Loucy (cell line): ENCODE measurements around the gene BOC.

ENCODE experiments used
- H2AFZ ChIP-seq: fragments of 200-600 bp; sonication (generic); 2 replicates; pipeline ENCODE4 v1.6.0; 2016; ENCODE audit warnings: antibody characterized with exemption, mild to moderate bottlenecking, low read length, moderate library complexity
- H3F3A ChIP-seq: fragments of 200-600 bp; 2 replicates; pipeline ENCODE4 v1.6.0; 2016; ENCODE audit warnings: antibody characterized with exemption, low read depth, mild to moderate bottlenecking
- H3K27me3 ChIP-seq: fragments of 200-600 bp; sonication (generic); 2 replicates; pipeline ENCODE4 v1.6.1; 2014; ENCODE audit warnings: low read length, mild to moderate bottlenecking; ENCODE audit not compliant: insufficient read depth, poor library complexity, severe bottlenecking
- H3K36me3 ChIP-seq: fragments of 200-600 bp; sonication (generic); 2 replicates; pipeline ENCODE4 v1.6.1; 2016; ENCODE audit warnings: low read length; ENCODE audit not compliant: insufficient read depth
- H3K4me1 ChIP-seq: fragments of 200-600 bp; sonication (generic); 2 replicates; pipeline ENCODE4 v1.5.1; 2014; ENCODE audit warnings: low read length, mild to moderate bottlenecking; ENCODE audit not compliant: insufficient read depth, poor library complexity, severe bottlenecking
- H3K4me2 ChIP-seq: fragments of 200-600 bp; sonication (generic); 2 replicates; pipeline ENCODE4 v1.6.0; 2014; ENCODE audit warnings: antibody characterized with exemption, low read length, low read depth, mild to moderate bottlenecking; ENCODE audit not compliant: poor library complexity, severe bottlenecking
- H3K4me3 ChIP-seq: fragments of 200-600 bp; sonication (generic); 2 replicates; pipeline ENCODE4 v1.5.1; 2014; ENCODE audit warnings: low read length, mild to moderate bottlenecking, mixed read lengths; ENCODE audit not compliant: poor library complexity, severe bottlenecking
- H3K79me2 ChIP-seq: fragments of 200-600 bp; sonication (generic); 2 replicates; pipeline ENCODE4 v1.6.1; 2014; ENCODE audit warnings: low read length; ENCODE audit not compliant: insufficient read depth
- H3K9ac ChIP-seq: fragments of 200-600 bp; sonication (generic); 2 replicates; pipeline ENCODE4 v1.6.0; 2014; ENCODE audit warnings: mild to moderate bottlenecking, low read depth, low read length, moderate library complexity; ENCODE audit not compliant: poor library complexity, severe bottlenecking
- H3K9me2 ChIP-seq: fragments of 200-600 bp; sonication (generic); replicated peaks from 2 replicates; pipeline ENCODE4 v1.6.1; 2016; ENCODE audit warnings: low read depth, low read length, mixed read lengths
- H3K9me3 ChIP-seq: fragments of 200-600 bp; sonication (generic); 2 replicates; pipeline ENCODE4 v1.6.1; 2014; ENCODE audit warnings: mild to moderate bottlenecking, antibody characterized with exemption, low read length, low read depth; ENCODE audit not compliant: insufficient read depth
- H4K20me1 ChIP-seq: fragments of 200-600 bp; sonication (generic); 2 replicates; pipeline ENCODE4 v1.6.0; 2014; ENCODE audit warnings: antibody characterized with exemption, low read length, mild to moderate bottlenecking; ENCODE audit not compliant: insufficient read depth, poor library complexity, severe bottlenecking
- CTCF ChIP-seq: fragments of 200-600 bp; sonication (generic); conservative IDR thresholded peaks from 2 replicates; pipeline ENCODE4 v1.5.1; 2014; ENCODE audit warnings: mild to moderate bottlenecking, antibody characterized with exemption, low read length
- EZH2phosphoT487 ChIP-seq: fragments of 200-600 bp; IDR thresholded peaks from 2 replicates; pipeline ENCODE4 v1.6.1; 2018; ENCODE audit warnings: antibody characterized with exemption, mild to moderate bottlenecking, moderate library complexity, borderline replicate concordance

Gene BOC

GRCh38 chr3:113304856-113305540 is 93.6 kb downstream of the BOC start:
- H3K9me2 ChIP-seq: 0 out of 2 replicates have a peak, but pooled peaks cover 4% of the 10 kb centered on the region
- no peaks in the 10 kb centered on the region for H3F3A ChIP-seq
- no peaks in the 10 kb centered on the region for H3K36me3 ChIP-seq
- H3K27me3 ChIP-seq: no peaks in the 10 kb centered on the region
- TF ChIP-seq EZH2phosphoT487 (no peak), CTCF (no peak)
- H4K20me1 ChIP-seq: no peaks in the 10 kb centered on the region
- no peak overlapping the region for H3K4me2 ChIP-seq
- no peak overlapping the region for H3K9ac ChIP-seq
- no peak overlapping the region for H2AFZ ChIP-seq
- no peaks in the 10 kb centered on the region for H3K79me2 ChIP-seq
- no peak overlapping the region for H3K4me3 ChIP-seq
- H3K4me1 ChIP-seq: no peaks in the 10 kb centered on the region
- H3K9me3 ChIP-seq: no peaks in the 10 kb centered on the region

GRCh38 chr3:113310960-113311359 is 99.6 kb downstream of the BOC start:
- H3F3A ChIP-seq: no peaks in the 10 kb centered on the region
- no peaks in the 10 kb centered on the region for H4K20me1 ChIP-seq
- H3K4me1 ChIP-seq: no peaks in the 10 kb centered on the region
- no peaks in the 10 kb centered on the region for H3K9me2 ChIP-seq
- H2AFZ ChIP-seq: no peak overlapping the region
- no peaks in the 10 kb centered on the region for H3K27me3 ChIP-seq
- H3K4me3 ChIP-seq: no peak overlapping the region
- TF ChIP-seq CTCF (no peak), EZH2phosphoT487 (no peak)
- peaks cover 14% of the 10 kb centered on the region for H3K9me3 ChIP-seq
- no peaks in the 10 kb centered on the region for H3K79me2 ChIP-seq
- no peak overlapping the region for H3K9ac ChIP-seq
- H3K4me2 ChIP-seq: no peak overlapping the region
- no peaks in the 10 kb centered on the region for H3K36me3 ChIP-seq

GRCh38 chr3:113312416-113312815 is 101.1 kb downstream of the BOC start:
- Histone ChIP-seq H3K36me3 (no peaks in the 10 kb centered on the region), H3K4me2 (no peak overlapping the region), H3K9ac (no peak overlapping the region), H3K4me1 (no peaks in the 10 kb centered on the region), H3K9me2 (no peaks in the 10 kb centered on the region), H3K9me3 (peaks cover 14% of the 10 kb centered on the region), H3K79me2 (no peaks in the 10 kb centered on the region), H4K20me1 (no peaks in the 10 kb centered on the region), H3K4me3 (no peak overlapping the region), H3F3A (no peaks in the 10 kb centered on the region), H3K27me3 (no peaks in the 10 kb centered on the region), H2AFZ (no peak overlapping the region)
- TF ChIP-seq CTCF (no peak), EZH2phosphoT487 (no peak)
